ENCODE measurements around the gene ODAD4.

DNA sequence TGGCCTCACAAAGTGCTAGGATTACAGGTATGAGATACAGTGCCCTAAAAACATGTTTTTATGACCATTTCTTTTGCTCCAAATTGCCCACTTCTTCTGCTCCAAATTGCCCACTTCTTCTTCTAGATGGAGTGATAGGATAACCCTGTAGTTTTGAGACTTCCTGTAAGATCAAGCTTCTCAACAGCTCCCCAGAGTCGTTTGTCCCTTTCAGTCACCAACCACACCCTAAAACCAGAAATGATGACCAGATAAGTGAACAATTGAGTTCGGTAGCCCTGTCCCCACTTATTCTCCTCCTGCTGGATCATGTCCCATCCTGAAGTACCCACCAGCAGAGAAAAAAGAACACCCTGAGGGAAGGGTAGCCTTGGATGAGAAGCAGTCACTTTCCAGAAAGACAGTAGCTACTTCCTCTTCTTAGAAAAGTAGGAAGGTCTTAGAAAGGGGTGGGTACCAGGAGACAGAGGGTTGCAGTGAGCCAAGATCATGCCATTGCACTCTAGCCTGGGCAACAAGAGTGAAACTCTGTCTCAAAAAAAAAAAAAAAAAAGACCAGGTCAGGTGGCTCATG lies 2.5 kb downstream of the ODAD4 start:
- TF ChIP-seq ARNTL (CRISPR knock-in tag; IDR thresholded peaks at IDR 0.05; ENCODE audit: borderline replicate concordance, low read depth) (no peak), SNAI2 (CRISPR knock-in tag; IDR thresholded peaks at IDR 0.05) (no peak), TCF4 (CRISPR knock-in tag; IDR thresholded peaks at IDR 0.05; ENCODE audit: borderline replicate concordance) (no peak), PPARA (CRISPR knock-in tag; IDR thresholded peaks at IDR 0.05; ENCODE audit: borderline replicate concordance) (no peak), ESRRG (CRISPR knock-in tag; IDR thresholded peaks at IDR 0.05) (no peak), ZNF70 (CRISPR knock-in tag; IDR thresholded peaks at IDR 0.05) (no peak), BACH2 (CRISPR knock-in tag; IDR thresholded peaks at IDR 0.05; ENCODE audit: borderline replicate concordance) (no peak), ZNF8 (CRISPR knock-in tag; IDR thresholded peaks at IDR 0.05) (no peak), ZFP3 (CRISPR knock-in tag; IDR thresholded peaks at IDR 0.05) (no peak), TOX (CRISPR knock-in tag; IDR thresholded peaks at IDR 0.05; ENCODE audit: borderline replicate concordance) (no peak)
- TF ChIP-seq, protein P1, sequence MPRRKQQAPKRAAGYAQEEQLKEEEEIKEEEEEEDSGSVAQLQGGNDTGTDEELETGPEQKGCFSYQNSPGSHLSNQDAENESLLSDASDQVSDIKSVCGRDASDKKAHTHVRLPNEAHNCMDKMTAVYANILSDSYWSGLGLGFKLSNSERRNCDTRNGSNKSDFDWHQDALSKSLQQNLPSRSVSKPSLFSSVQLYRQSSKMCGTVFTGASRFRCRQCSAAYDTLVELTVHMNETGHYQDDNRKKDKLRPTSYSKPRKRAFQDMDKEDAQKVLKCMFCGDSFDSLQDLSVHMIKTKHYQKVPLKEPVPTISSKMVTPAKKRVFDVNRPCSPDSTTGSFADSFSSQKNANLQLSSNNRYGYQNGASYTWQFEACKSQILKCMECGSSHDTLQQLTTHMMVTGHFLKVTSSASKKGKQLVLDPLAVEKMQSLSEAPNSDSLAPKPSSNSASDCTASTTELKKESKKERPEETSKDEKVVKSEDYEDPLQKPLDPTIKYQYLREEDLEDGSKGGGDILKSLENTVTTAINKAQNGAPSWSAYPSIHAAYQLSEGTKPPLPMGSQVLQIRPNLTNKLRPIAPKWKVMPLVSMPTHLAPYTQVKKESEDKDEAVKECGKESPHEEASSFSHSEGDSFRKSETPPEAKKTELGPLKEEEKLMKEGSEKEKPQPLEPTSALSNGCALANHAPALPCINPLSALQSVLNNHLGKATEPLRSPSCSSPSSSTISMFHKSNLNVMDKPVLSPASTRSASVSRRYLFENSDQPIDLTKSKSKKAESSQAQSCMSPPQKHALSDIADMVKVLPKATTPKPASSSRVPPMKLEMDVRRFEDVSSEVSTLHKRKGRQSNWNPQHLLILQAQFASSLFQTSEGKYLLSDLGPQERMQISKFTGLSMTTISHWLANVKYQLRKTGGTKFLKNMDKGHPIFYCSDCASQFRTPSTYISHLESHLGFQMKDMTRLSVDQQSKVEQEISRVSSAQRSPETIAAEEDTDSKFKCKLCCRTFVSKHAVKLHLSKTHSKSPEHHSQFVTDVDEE (CRISPR knock-in tag; IDR thresholded peaks at IDR 0.05): no peak
- TF ChIP-seq, protein P2, sequence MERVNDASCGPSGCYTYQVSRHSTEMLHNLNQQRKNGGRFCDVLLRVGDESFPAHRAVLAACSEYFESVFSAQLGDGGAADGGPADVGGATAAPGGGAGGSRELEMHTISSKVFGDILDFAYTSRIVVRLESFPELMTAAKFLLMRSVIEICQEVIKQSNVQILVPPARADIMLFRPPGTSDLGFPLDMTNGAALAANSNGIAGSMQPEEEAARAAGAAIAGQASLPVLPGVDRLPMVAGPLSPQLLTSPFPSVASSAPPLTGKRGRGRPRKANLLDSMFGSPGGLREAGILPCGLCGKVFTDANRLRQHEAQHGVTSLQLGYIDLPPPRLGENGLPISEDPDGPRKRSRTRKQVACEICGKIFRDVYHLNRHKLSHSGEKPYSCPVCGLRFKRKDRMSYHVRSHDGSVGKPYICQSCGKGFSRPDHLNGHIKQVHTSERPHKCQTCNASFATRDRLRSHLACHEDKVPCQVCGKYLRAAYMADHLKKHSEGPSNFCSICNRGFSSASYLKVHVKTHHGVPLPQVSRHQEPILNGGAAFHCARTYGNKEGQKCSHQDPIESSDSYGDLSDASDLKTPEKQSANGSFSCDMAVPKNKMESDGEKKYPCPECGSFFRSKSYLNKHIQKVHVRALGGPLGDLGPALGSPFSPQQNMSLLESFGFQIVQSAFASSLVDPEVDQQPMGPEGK (CRISPR knock-in tag; IDR thresholded peaks at IDR 0.05; ENCODE audit: borderline replicate concordance): no peak
